RWPE2 (cell line): ENCODE measurements around the gene PLD4.

Experiments used
- ATAC-seq: fragments of 200-7000 bp; cut with Tn5 transposase; 3 replicates; pipeline ENCODE4 v1.9.1; 2021; ENCODE audit warnings: low read depth
- DNase-seq: peaks from one replicate; pipeline ENCODE4 v3.0.0-alpha.2; 2020; ENCODE audit warnings: low spot score
- H3K27ac ChIP-seq: fragments of 450-650 bp; 2 replicates; pipeline ENCODE4 v1.5.1; 2017; ENCODE audit warnings: mild to moderate bottlenecking; ENCODE audit not compliant: poor library complexity, severe bottlenecking
- H3K27me3 ChIP-seq: fragments of 250-450 bp; sonication (Bioruptor Pico); 2 replicates; pipeline ENCODE4 v1.5.1; 2021; ENCODE audit warnings: mild to moderate bottlenecking, moderate library complexity; ENCODE audit not compliant: insufficient read depth, poor library complexity, severe bottlenecking
- H3K36me3 ChIP-seq: fragments of 250-450 bp; sonication (Bioruptor Pico); 2 replicates; pipeline ENCODE4 v1.5.1; 2020; ENCODE audit warnings: low read depth, mild to moderate bottlenecking, moderate library complexity
- H3K4me1 ChIP-seq: fragments of 250-450 bp; sonication (Bioruptor Pico); 2 replicates; pipeline ENCODE4 v1.5.1; 2021; ENCODE audit warnings: mild to moderate bottlenecking, moderate library complexity; ENCODE audit not compliant: insufficient read depth, poor library complexity, severe bottlenecking
- H3K4me3 ChIP-seq: fragments of 250-450 bp; sonication (Bioruptor Pico); 2 replicates; pipeline ENCODE4 v1.5.1; 2021; ENCODE audit warnings: mild to moderate bottlenecking, moderate library complexity; ENCODE audit not compliant: severe bottlenecking
- H3K9me3 ChIP-seq: fragments of 250-450 bp; sonication (Bioruptor Pico); 2 replicates; pipeline ENCODE4 v1.5.1; 2021; ENCODE audit warnings: mild to moderate bottlenecking, moderate library complexity; ENCODE audit not compliant: severe bottlenecking
- CTCF ChIP-seq: fragments of 450-650 bp; IDR thresholded peaks from one replicate; pipeline ENCODE4 v1.5.1; 2017; ENCODE audit warnings: mild to moderate bottlenecking, moderate library complexity; ENCODE audit not compliant: poor library complexity, severe bottlenecking

The PLD4 gene

GRCh38 chr14:104891121-104891551, 33.5 kb upstream of the PLD4 start:
- Histone ChIP-seq H3K27ac (no peak overlapping the region), H3K4me1 (no peaks in the 10 kb centered on the region), H3K4me3 (no peak overlapping the region), H3K27me3 (no peaks in the 10 kb centered on the region), H3K36me3 (peaks cover 43% of the 10 kb centered on the region), H3K9me3 (no peaks in the 10 kb centered on the region)
- no peak for TF ChIP-seq CTCF
- no peak for ATAC-seq
- DNase-seq: no peak

- no peaks in the 10 kb centered on the region for H3K9me3 ChIP-seq
- H3K4me1 ChIP-seq: no peaks in the 10 kb centered on the region
- no peak overlapping the region for H3K4me3 ChIP-seq
- H3K36me3 ChIP-seq: peaks cover 36% of the 10 kb centered on the region
- H3K27ac ChIP-seq: no peak overlapping the region
- ATAC-seq (no peak; the same call in 2 of the 3 replicates), DNase-seq (peak; percentile 73)
- H3K27me3 ChIP-seq: no peaks in the 10 kb centered on the region
- no peak for TF ChIP-seq CTCF
Observed at GRCh38 chr14:104891664-104892530, 32.8 kb upstream of the PLD4 start.

GRCh38 chr14:104892531-104893434, 31.9 kb upstream of the PLD4 start:
- Histone ChIP-seq H3K4me3 (no peak overlapping the region), H3K9me3 (no peaks in the 10 kb centered on the region), H3K36me3 (peaks cover 27% of the 10 kb centered on the region), H3K4me1 (no peaks in the 10 kb centered on the region), H3K27me3 (no peaks in the 10 kb centered on the region), H3K27ac (no peak overlapping the region)
- no peak for TF ChIP-seq CTCF
- DNase-seq (peak; percentile 71), ATAC-seq (no peak)

GRCh38 chr14:104893435-104894207, 31.1 kb upstream of the PLD4 start:
- Histone ChIP-seq H3K36me3 (peaks cover 19% of the 10 kb centered on the region), H3K27me3 (no peaks in the 10 kb centered on the region), H3K9me3 (no peaks in the 10 kb centered on the region), H3K4me1 (no peaks in the 10 kb centered on the region), H3K4me3 (no peak overlapping the region), H3K27ac (no peak overlapping the region)
- TF ChIP-seq CTCF: no peak
- DNase-seq (peak; percentile 77), ATAC-seq (no peak; the same call in 2 of the 3 replicates)
